Globus pallidus (tissue), 1 donor: ENCODE results near the gene THRA.

Source experiments
- DNase-seq: peaks from one replicate; pipeline ENCODE4 v3.0.0-alpha.2; 2015; ENCODE audit warnings: low spot score

The THRA gene

DNA sequence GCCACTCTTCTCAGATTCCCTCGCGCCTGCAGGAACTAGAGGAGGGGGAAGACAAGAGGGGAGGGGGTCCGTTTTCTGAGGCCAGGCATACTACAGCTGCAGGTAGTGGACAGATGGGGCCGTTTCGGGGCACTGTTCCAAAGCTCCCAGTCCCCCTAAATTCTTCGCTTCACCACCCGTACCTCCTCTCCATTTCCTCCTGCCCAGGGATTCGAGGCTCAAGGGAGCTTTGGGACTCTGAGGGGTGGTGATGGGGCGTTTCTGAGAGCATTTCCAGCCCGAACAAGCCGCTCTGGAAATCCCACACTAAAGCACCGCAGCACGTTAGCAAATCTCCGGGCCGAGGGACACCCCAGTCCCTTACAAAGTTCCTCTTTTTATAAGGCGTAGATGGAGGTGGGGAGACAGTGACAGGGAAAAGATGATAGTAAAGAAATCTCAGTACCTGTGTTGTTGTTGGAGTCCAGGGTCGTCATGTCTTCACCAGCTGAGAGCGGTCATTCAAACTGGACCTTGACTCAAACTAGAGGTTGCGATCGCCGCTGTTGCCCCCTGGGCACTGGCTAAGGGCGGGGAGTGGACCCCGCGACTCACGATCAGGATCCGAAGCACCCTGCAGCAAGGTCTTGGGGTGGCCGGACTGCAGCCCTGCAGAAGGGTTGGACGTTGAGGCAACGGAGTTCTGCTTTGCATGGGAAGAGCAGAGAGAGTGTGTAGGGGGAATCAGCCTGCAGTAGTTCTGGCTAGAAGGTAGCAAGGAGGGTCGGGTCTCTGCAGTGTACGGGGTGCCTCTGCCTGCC is 37.1 kb downstream of the THRA start:
- DNase-seq: no peak

DNA sequence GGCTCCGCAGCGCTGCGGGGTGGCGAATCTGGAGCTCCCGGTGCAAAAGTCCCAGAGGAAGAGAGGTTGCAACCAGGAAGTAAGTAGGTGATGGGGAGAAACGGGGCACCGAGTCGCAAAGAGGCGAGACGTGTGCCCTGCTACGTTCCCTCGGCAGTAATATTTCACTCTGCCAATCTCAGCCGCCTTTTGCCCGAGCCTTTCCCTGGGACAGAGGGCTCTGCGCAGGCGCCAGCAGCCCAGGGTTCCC is 37.6 kb downstream of the THRA start, which contains the start of gene NR1D1:
NR1D1 (minus strand) TSS at position 171 of the 250 bp plus-strand sequence. CDS start 495 bp downstream, outside the sequence.
- DNase-seq: no peak

DNA sequence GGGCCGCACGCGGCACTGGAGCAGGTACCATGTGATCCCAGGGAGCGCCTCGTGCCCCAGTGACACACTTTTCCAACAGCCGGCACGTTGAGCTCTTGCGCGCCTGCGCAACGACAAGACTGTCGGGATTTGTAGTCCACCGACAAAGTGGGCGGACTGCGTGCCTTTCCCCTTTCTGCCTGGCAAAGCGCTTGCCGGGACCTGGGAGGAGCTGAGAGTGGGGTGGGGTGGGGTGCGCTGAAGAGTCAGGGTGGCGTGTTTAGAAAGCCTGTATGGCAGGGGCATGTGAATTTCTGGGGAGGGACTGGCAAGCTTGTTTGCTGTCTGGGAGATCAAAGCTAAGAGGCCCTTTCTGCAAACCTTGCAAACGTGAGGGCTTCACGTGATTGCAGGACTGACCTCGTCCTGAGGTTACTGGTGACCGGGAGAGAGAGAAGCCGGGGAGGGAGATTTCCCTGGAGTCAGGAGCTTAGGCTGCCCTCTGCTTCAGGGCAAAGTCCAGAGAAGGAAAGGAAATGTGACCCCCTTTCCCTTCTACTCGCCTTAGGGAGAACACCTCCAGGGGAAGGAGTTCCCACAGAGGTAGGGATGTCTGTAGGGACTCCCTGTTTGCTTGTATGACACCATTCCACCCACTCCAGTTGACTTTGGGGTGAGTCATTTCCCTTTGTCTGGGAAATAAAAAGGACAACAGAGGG is 38.1 kb downstream of the THRA start:
- DNase-seq: peak; percentile 97

DNA sequence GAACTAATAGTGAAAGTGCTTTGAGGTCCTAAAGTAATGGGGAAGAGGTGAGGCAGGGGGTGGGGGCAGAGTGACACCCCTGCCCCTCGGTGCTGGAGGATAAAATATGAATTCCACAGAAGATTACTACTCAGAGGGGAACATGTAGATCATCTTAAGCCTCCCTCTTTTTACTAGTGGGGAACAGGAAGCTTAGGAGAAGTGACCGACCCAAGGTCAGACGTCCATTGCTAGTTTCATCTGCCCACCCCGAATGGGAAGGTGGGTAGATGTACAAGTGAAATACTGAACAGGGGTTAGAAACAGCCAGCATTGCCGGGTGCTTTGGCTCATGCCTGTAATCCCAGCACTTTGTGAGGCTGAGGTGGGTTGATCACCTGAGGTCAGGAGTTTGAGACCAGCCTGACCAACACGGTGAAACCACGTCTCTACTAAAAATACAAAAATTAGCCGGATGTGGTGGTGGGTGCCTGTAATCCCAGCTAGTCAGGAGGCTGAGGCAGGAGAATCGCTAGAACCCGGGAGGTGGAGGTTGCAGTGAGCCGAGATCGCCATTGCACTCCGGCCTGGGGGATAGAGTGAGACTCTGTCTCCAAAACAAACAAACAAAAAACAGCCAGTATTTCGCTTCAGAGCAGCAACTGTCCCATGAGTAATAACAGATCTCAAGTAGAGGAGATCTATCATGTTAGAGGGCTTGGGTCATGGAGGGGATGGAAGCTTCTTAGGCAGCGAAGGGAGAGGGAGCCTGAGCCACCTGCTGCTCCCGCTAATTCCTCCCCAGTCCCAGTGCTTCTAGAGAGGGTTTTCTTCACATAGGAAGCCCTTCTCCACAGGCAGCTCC is 38.8 kb downstream of the THRA start:
- no peak for DNase-seq

DNA sequence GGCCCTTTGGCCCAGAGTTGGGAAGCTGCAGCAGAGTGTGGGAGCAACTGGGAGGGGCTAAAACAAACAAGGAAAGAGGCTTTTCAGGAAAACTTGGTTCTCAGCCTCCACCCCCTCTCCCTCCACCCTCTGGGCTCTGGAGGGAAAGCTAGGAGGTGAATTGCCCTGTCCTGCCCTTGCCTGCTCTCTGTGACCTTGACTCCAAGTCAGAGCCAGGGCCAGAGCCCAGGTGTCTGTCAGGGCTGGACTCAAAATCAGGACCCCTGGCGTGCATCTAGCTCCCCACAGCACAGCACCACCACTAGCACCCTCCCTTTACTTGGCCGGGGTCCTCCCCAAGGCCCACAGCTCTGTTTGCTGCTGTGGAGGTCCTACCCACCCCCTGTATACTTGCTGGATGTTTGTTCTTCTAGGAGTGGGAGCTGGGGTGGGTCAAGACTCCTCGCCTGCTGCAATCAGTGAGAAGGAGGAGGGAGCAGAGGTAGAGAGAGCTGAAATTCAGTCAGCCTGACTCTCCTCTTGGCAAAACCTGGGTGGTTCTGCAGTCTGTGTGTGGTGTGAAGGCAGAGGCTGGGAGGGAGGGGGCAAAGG is 40.4 kb downstream of the THRA start:
- no peak for DNase-seq

DNA sequence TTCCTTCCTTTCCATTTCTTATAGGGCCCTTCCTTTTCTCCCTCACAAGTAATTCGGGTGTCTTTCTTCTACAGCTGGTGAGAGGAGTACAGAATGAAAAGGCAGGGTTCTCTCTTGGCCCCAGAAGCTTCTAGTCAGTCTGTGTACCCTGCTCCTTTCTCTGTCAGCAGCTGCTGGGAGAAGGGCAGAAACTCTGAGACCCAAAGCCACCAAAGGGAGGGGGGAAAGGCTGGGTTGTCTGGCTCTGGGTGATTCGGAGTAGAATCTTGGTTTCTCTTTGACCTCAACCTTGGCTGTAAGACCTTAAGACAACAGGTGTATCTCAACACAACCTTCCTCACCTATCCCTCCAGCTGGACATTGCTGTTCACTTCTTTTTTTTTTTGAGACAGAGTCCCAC is 40.9 kb downstream of the THRA start:
- no peak for DNase-seq

DNA sequence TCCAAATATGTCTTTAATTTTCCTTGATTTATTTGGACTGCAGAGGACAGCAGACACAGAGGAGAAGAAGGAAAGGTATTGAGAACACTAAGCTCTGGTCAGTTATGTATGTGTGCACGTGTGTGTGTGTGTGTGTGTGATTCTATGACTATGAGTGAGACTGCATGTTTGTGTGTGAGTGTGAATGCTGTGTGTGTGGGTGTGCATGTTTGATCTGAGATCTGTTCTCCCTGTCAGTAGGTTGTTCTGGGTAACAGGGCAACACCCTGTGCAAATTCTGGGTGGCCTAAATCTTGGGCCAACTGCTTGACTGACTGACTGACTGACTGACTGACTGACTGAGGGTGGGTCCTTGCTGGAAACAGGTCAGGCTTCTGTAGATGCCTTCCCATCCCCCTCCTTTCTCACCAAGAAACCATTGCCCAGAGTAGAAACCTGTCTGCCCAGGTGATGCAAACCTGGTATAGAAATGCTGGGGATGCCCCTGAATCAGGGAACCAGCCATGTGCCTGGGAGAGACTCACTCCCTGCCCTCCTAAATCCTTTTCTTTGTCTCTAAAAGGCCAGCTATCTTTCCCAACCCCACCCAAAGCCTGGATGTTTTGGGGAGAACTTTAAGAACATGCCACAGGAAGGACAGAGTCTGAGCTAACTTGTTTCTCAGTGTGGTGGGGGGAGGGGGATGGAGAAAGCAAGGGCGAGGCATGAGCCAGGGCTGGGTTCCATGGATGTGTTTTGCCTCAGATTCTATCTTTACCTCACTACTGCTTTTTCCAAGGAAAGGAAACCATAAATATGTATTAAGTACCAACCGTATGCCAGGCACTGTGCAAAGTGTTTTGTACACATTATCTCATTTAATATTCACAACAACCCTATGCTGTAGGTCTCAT is 42.1 kb downstream of the THRA start:
- no peak for DNase-seq

DNA sequence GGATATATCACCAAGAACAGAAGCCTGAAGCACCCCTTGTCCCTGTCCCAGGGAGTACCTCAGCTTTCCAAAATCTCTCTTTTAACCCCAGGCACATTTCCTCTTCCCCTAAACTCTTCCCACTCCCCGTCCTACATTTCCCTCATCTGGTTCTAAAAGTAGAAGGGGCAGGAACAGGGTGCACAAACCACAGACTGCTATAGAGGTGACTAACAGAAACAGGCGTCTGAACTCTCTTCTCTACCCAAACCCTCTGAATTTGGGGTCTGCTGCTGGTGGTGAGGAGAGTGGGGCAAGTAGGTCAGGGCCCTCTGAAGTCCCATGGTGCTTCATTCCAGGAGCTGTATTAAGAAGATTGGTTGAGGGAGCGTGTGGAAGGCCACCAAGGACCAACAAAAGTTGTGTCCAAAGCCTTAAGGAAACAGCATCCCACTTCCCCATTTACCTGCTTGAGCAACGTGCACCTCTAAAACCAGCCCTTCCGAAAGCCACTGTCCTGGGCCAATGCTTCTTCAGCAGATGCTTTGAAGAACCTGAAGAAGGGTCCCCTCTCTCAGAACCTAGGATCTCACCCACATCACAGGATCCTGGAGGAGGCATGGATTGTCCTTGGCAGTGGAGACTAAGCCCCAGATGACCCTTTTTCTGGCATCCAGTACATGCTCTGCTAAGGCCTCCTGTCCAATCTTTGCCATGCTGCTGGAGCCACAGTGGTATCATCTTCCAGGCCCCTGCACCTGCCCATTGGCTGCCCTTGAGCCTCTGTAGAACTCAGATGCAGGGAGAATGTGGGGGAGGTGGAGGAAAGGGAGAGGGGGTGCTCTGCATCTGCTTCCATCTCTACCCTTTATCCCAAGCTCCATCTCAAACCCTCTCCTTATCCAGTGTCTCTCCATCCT is 43.3 kb downstream of the THRA start:
- DNase-seq: no peak

DNA sequence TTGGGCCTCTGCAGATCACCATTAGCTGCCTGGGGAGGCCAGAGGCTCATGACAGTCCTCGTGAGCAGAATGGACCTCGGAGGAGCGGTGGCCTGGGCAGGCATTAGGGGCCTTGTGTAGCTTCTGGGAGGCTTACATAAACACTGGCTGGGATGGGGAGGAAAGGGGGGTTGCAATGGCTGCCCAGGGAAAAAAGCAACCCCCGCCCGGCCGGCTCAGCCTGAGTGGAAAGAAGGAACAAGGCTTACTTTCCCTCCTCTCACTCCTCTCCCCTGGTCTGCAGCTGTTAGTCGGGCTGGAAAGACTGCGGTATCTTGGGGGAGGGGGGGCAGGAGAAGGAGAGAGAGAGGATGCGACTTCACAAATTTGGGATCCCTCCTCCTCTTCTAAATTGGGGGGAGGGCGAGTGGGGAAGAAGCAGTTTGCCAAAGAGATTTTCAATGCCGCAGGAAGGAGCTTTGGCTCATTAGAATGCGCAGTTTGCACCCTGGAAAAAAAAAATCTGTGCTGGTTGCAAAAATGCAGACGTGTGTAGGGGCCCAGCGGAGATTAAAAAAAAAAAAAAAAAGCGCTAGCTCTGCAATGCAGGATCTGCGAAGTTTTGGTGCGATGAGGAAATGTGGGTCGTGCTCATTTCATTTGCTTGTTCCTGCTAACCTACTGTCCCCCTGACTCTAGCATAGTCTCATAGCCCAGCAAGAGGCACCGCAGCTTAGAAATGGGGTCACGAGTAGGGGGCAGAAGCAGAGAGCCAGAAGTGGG is 44.2 kb downstream of the THRA start:
- peak; percentile 55 for DNase-seq

DNA sequence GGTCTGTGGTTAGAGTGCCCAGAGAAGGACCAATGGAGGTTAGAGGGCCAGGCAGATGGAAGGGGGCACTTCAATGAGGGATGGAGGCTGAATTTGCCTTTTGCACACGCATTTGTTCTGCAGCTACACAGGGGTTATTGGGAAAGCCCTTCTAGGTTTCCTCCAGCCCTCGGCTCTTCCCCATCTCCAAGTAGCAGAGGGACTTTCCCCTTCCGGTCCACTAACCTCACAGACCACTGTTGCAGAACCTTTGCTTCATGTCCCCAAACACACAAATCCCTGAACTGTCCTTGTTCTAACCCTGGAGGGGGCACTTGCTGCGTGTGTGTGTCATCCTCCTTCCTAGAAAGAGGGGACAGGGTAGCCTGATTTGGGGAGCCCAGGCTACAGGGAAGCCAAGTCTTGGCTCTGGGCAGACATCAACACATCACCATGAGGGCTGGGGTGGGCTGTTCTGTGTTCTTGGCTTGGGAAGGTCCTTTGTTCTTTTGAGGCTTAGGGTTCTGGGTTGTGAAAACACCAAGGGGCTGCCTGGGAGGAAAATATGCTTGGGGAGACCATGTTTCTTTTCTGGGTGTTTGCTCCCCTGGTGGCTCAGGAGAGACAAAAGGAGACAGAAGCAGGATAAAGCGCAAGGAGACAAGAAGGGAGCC is 44.9 kb downstream of the THRA start:
- peak; percentile 59 for DNase-seq

DNA sequence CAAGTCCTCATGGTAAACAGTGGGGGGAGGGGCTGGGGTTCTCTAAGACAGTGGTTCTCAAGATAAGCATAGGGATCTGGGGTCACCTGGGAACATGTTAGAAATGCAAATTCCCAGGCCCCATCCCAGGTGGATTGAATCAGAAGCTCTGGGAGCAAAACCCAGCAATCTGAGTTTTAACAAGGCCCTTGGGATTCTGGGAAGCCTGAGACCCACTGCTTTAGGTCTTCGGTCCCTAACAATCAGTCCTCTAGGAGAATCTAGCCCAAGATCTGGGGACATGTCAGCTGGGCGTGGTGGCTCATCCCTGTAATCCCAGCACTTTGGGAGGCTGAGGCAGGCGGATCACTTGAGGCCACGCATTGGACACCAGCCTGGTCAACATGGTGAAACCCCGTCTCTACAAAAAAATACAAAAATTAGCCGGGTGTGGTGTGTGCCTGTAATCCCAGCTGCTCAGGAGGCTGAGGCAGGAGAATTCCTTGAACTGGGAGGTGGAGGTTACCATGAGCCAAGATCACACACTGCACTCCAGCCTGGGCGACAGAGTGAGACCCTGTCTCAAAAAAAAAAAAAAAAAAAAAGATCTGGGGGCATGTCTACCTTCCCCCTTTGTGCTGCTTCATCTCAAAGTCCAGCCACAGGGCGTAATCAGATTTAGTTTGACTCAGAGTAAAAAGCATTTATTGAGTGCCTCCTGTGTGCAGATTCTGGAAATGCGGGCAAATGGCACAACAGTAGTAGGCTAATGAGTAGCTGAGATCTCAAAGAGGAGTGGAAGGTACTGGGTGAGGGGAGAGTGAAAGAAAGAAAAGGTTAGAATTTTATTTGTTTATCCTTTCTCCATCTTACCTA is 46.4 kb downstream of the THRA start:
- no peak for DNase-seq

DNA sequence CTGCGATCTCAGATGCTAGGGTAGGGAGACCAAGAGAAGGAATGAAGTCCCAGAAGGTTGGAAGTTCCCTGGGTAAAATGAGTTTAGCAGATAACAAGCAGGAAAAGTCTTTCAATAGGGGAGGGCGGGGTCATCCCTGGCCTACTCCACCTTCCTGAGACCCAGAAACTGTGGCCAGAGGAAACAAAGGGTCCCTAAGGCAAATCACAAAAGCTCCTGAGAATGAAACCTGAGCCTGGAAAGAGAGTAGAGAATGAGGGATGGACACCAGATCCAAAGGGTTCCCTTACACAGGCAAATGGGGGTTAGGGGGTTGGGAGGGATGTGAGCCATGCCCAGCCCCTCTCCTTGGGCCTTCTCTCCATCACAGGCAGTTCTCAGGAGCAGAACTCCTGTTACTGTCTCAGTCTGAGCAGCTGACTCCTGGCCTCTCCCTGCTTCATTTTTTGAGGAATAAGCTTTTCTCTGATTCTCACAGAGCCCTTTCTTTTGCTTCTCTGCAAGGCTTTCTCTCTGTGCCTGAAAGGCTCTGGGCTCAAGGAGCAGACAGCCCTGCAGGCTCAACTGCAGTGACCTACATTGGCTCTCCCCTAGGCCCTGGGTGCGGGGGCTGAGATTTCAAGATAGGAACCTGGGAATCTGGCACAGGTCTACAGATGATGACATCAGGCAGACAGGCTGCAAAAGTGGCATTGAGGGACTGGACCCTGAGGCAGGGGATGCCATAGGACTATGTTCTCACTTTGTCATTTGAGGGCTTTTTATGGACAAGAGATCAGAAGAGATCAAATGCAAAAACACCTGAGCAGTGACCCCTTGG is 47.5 kb downstream of the THRA start:
- DNase-seq: no peak

DNA sequence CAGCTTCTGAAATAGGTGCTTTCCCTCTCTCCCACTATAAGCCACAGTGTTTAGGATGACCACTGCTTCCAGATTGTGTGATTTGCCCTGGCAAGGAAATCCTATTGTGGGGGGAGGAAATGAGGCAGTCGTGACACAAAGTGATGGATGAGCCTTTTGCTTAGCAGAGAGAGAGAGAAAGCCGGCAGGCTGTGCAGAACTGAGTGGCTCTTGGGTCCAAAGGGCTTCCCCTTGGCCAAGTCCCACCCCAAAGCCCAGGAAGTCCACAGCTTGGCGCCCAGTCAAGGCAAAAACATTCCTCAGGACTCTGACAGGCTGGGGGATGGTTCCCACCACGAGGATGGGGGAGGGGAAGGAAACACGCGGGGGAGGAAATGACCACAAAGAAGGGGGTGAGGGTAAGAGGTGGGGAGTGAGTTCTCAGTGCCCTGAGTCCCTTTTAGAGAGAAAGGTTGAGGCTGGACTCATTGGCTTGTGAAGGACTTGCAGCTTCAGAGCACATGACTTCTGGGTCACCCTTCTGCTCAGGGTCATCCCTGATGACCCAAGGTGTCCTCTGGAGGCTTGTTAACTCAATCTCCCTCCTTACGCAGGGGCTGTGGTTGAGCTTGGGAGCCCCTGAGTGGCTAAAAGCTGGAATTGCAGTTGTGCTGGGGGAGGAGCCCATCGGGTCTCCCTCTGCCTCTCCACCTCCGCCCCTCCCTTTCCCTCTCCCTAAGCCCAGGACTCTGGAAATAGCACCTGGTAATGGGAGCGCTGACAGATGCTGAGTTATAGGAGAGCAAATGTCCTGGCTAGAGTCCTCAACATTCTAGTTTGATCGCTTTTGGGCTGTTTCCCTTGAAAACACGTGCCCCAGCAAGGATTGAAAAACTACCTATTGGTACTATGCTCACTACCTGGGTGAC is 48.7 kb downstream of the THRA start:
- DNase-seq: peak; percentile 91

DNA sequence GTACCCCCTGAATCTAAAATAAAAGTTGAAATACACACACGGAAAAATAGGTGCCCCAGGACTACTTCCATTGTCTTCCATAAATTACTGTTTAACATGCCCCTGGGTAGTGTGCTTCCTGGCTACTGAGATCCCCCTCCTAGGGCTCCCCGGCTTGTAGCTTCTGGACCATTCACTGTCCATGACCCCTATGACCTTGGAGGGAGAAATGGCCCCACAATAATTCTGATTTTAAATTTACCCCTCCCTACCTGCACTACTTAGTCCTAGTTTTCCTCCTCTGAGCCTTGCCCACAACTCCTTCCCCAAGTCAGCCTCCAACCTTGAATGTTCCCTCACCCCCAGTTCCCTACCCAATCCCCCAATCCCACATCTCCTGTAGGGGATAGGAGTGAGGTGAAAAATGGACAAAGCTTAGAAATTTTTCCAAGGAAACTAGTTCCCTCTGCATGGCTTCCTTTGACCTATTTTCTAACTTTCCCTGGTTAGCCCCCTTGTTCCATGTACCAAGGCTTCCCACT is 49.5 kb downstream of the THRA start:
- DNase-seq: no peak

DNA sequence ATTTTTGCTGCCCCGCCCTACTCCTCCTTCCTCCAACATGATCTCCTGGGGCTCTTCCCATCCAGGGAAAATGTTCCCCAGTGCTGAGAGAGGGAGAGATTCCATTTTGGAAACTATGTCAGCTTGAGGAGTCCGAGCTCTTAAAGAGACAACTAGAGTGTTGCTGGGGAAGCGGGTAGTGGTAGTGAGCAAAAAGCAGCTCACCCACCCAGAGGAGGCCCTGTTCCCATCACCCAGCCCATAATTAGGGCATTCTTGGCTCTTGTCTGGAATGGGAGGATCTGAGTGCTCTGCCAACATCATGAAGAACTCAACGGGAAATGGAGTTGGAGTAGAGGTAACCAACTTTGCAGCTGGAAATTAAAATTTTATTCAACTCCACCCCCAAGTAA is 49.9 kb downstream of the THRA start:
- DNase-seq: no peak
